DND-41 (cell line): ENCODE data around the gene WDR18.

Experiments used
- EZH2 ChIP-seq: IDR thresholded peaks from 3 replicates; pipeline ENCODE4 v1.6.1; 2012; ENCODE audit warnings: borderline replicate concordance, low read depth, mild to moderate bottlenecking, moderate library complexity, low read length, inconsistent platforms; ENCODE audit not compliant: severe bottlenecking
- TF ChIP-seq, protein P1 (sequence below): IDR thresholded peaks from 2 replicates; pipeline ENCODE4 v1.5.1; 2012; ENCODE audit warnings: borderline replicate concordance, low read length, moderate library complexity, mild to moderate bottlenecking; ENCODE audit not compliant: poor library complexity, severe bottlenecking; ENCODE audit errors: extremely low read depth

DNA sequence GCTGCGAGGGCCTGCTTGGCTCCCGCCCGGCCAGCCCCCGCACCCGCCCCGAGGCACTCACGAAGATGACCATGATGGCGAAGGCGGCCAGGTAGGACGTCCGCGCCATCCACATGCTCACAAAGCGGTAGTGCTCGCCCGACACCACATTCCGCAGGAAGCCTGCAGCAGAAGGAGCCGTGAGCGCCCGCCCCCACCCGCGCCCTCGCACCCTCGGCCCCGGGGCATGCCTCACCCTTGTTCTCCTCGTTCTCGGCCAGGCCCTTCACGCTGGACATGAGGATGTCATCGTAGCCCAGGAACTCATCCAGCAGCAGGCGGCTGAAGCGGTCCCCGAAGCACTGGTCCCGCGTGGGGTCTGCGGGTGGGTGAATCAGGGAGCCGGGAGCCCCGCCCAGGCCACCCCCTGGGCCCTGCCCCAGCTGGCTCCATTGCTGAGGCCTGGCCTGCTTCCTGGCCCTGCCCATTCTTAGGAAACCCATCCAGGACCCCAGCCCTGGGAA lies 27.7 kb downstream of the WDR18 start:
- TF ChIP-seq, protein P1, sequence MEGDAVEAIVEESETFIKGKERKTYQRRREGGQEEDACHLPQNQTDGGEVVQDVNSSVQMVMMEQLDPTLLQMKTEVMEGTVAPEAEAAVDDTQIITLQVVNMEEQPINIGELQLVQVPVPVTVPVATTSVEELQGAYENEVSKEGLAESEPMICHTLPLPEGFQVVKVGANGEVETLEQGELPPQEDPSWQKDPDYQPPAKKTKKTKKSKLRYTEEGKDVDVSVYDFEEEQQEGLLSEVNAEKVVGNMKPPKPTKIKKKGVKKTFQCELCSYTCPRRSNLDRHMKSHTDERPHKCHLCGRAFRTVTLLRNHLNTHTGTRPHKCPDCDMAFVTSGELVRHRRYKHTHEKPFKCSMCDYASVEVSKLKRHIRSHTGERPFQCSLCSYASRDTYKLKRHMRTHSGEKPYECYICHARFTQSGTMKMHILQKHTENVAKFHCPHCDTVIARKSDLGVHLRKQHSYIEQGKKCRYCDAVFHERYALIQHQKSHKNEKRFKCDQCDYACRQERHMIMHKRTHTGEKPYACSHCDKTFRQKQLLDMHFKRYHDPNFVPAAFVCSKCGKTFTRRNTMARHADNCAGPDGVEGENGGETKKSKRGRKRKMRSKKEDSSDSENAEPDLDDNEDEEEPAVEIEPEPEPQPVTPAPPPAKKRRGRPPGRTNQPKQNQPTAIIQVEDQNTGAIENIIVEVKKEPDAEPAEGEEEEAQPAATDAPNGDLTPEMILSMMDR = no peak
- TF ChIP-seq EZH2 = no peak
